ENCODE data around the gene CCBE1.
"Not testable (repeated sequence)": the region's sequence is repeated elsewhere in the genome, so short reads cannot be mapped to it uniquely, and the experiment has no call there.

Gene CCBE1

GRCh38 chr18:59539108-59539507 is 158.1 kb downstream of the CCBE1 start:
- no peak for DNase-seq (ENCODE audit: low read depth)

- no peak for DNase-seq (ENCODE audit: low read depth)
Observed at GRCh38 chr18:59537579-59537978, 159.6 kb downstream of the CCBE1 start.

- no peak for DNase-seq (ENCODE audit: low read depth)
Observed at GRCh38 chr18:59536166-59536565, 161.1 kb downstream of the CCBE1 start.

GRCh38 chr18:59535055-59535454 is 162.2 kb downstream of the CCBE1 start:
- no peak for DNase-seq (ENCODE audit: low read depth)

GRCh38 chr18:59528866-59529265 is 168.4 kb downstream of the CCBE1 start:
- DNase-seq (ENCODE audit: low read depth): no peak

- no peak for DNase-seq (ENCODE audit: low read depth)
Observed at GRCh38 chr18:59520562-59521355, 176.5 kb downstream of the CCBE1 start.

GRCh38 chr18:59518705-59519104 is 178.5 kb downstream of the CCBE1 start:
- no peak for DNase-seq (ENCODE audit: low read depth)

GRCh38 chr18:59517446-59518165 is 179.6 kb downstream of the CCBE1 start:
- DNase-seq (ENCODE audit: low read depth): no peak

GRCh38 chr18:59516356-59517155 is 180.7 kb downstream of the CCBE1 start:
- DNase-seq (ENCODE audit: low read depth): no peak

- DNase-seq (ENCODE audit: low read depth): not testable (repeated sequence)
Observed at GRCh38 chr18:59515956-59516355, 181.3 kb downstream of the CCBE1 start.

GRCh38 chr18:59515147-59515546 is 182.1 kb downstream of the CCBE1 start:
- DNase-seq (ENCODE audit: low read depth): no peak

GRCh38 chr18:59514203-59514602 is 183.0 kb downstream of the CCBE1 start:
- DNase-seq (ENCODE audit: low read depth): no peak

GRCh38 chr18:59512025-59512755 is 185.0 kb downstream of the CCBE1 start:
- no peak for DNase-seq (ENCODE audit: low read depth)

- DNase-seq (ENCODE audit: low read depth): no peak
Observed at GRCh38 chr18:59509481-59510442, 187.5 kb downstream of the CCBE1 start.

GRCh38 chr18:59505356-59505755 is 191.9 kb downstream of the CCBE1 start:
- no peak for DNase-seq (ENCODE audit: low read depth)

GRCh38 chr18:59502274-59503175 is 194.7 kb downstream of the CCBE1 start:
- no peak for DNase-seq (ENCODE audit: low read depth)

- DNase-seq (ENCODE audit: low read depth): no peak
Observed at GRCh38 chr18:59501920-59502273, 195.3 kb downstream of the CCBE1 start.

- no peak for DNase-seq (ENCODE audit: low read depth)
Observed at GRCh38 chr18:59500765-59501164, 196.5 kb downstream of the CCBE1 start.

- no peak for DNase-seq (ENCODE audit: low read depth)
Observed at GRCh38 chr18:59498506-59499086, 198.6 kb downstream of the CCBE1 start.

All from stimulated activated CD8-positive, alpha-beta memory T cell treated with anti-CD3 and anti-CD28 coated beads, Interleukin-12 subunit alpha, Interleukin-12 subunit beta, amount 100 ng/mL, for 4 hours (primary cell).